ENCODE data around the gene PGM2.
A peak's percentile ranks its signal among the peaks of the same experiment; 100 is the strongest.

PGM2 gene

DNA sequence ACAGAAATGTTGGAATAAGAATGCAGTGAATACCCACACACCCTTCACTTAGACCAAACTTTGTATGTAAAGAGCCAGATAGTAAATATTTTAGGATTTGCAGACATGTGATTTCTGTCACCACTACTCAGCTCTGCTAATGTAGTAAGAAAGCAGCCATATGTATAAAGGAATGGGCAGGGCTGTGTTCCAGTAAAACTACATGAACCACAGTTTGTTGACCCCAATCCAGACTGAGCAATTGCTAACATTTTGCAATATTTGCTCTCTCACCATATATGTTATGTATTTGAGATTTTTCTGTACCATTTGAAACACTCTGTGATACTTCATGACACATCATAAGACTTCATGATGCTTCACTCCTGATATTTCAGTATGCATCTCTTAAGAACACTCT is 32.4 kb downstream of the PGM2 start:
- no peak for DNase-seq (ENCODE audit: extremely low read depth, low read depth)
- no peak for TF ChIP-seq CTCF (IDR thresholded peaks at IDR 0.05; ENCODE audit: low read depth, low read length, missing control alignments)
- no peak overlapping the region for H3K4me3 ChIP-seq (replicated peaks; ENCODE audit: low read depth, low read length)

DNA sequence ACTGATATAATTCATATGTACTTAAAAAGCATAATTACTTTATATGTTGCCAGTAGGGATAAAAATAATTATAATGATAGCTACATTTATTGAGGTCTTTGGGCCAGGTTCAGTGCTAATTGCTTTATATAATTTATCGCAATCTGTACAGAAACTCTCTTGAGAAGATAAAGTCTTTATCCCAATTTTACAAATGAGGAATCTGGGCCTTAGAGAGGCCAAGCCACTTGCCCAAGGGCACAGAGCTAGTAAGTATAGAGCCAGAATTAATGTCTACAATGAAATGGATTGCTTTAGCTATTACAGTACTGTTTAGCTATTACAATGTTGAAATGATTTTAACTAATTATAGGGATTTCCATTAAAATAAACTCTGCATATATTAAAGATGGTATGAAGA is 33.8 kb downstream of the PGM2 start:
- no peak for TF ChIP-seq CTCF (IDR thresholded peaks at IDR 0.05; ENCODE audit: low read depth, low read length, missing control alignments)
- H3K4me3 ChIP-seq (replicated peaks; ENCODE audit: low read depth, low read length) = no peak overlapping the region
- DNase-seq (ENCODE audit: extremely low read depth, low read depth) = no peak

DNA sequence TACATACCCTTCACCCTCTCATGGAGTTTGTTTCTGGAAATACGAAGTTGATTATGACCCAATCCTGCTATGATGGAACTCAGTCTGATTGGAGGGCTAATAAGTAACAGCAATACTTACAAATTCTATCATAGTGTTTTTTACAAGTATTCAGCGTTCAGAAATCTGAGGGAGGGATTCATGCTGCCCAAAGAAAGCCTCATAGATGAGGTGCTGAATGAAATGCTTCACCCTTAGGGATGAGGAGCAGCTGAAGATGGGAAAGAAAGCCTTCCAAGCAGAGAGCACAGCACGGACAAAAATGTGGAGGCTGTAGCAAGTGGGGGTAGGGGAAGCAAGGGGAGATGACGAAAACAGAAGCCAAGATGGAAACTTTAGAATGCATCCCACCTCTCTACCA is 36.5 kb downstream of the PGM2 start:
- DNase-seq (ENCODE audit: extremely low read depth, low read depth) = no peak
- no peak overlapping the region for H3K4me3 ChIP-seq (replicated peaks; ENCODE audit: low read depth, low read length)
- no peak for TF ChIP-seq CTCF (IDR thresholded peaks at IDR 0.05; ENCODE audit: low read depth, low read length, missing control alignments)

DNA sequence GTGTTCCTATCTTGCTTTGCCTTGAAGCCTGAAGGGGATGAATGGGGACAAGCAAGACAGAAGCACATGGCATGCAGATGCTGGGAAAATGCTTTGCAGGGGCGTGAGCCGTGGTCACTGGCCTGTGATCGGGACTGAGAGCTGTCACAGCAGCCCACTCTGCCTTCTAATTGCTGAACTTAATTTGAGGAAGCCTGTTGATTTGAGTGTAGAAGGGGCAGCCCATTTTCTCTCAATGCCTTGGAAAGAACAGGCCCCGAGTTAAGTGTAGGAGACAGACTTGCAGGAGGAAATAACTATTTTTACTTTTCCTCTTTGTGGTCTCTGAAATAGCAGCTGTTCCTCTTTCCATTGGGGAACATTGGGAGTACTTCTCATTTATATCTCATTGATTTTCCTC is 38.3 kb downstream of the PGM2 start:
- DNase-seq (ENCODE audit: extremely low read depth, low read depth) = peak; percentile 9
- H3K4me3 ChIP-seq (replicated peaks; ENCODE audit: low read depth, low read length) = no peak overlapping the region
- no peak for TF ChIP-seq CTCF (IDR thresholded peaks at IDR 0.05; ENCODE audit: low read depth, low read length, missing control alignments)

- no peak for TF ChIP-seq CTCF (IDR thresholded peaks at IDR 0.05; ENCODE audit: low read depth, low read length, missing control alignments)
Observed at GRCh38 chr4:37865450-37865849, 39.0 kb downstream of the PGM2 start.

DNA sequence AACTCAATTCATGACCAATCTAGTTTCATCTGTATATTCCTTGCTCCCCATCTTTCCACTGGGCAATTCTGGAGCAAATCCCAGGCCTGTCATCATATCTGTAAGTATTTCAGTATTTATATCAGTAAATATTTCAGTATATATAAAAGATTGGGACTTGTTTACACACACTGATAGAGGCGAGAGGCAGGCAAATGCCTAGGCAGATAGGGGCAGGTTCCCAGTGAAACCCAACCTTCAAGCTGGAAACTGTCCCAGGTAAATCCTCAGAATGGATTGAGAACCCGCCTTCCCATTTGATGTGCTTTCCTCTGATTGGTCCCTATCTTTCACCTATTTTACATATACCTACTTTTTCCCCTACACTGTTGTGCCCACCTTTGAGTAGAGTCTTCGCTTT is 40.6 kb downstream of the PGM2 start:
- no peak for TF ChIP-seq CTCF (IDR thresholded peaks at IDR 0.05; ENCODE audit: low read depth, low read length, missing control alignments)
- H3K4me3 ChIP-seq (replicated peaks; ENCODE audit: low read depth, low read length) = no peak overlapping the region
- DNase-seq (ENCODE audit: extremely low read depth, low read depth) = no peak

More at GRCh38 chr4:37865450-37865849, 39.0 kb downstream of the PGM2 start:
- no peak for DNase-seq (ENCODE audit: extremely low read depth, low read depth)
- no peak overlapping the region for H3K4me3 ChIP-seq (replicated peaks; ENCODE audit: low read depth, low read length)

DNA sequence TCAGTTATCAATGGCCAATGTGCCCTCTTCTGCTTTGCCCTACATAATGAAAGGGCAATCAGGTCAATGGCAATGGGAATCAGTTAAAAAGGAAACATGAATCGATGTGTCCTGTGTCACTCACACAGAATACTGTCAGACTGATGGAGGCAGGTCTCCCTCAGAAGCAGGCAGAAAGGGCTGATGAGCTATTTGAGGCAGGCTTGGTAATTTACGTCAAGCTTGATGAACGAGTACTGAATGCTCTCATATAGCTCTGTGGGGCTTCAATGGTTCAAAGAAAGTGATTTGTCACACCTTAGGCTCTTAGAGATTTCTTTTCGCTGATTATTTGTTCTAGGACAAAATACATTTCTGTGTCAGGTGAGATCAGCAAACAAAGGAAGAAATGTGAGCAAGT is 41.8 kb downstream of the PGM2 start:
- DNase-seq (ENCODE audit: extremely low read depth, low read depth) = no peak
- no peak for TF ChIP-seq CTCF (IDR thresholded peaks at IDR 0.05; ENCODE audit: low read depth, low read length, missing control alignments)
- no peak overlapping the region for H3K4me3 ChIP-seq (replicated peaks; ENCODE audit: low read depth, low read length)

All from HFF-Myc (cell line).